Esophagus squamous epithelium (tissue), 4 donors: Measurements from ENCODE around the gene ACVR1B.

Source experiments
- POLR2A ChIP-seq, 4 donors: fragments of 450-650 bp; IDR thresholded peaks; one replicate each; pipeline ENCODE4 v1.6.1; 2017; ENCODE audit warnings: antibody characterized with exemption in 4 of 4, mild to moderate bottlenecking in 4 of 4, moderate library complexity in 3 of 4
- TF ChIP-seq, protein P1 (sequence below), 6 experiments: fragments of 450-650 bp in 4 of 6; fragments of 200-600 bp in 2 of 6; sonication (generic) in 2 of 6; IDR thresholded peaks; one replicate each; pipeline ENCODE4 v1.5.1; 2016 to 2019; ENCODE audit warnings: antibody characterized with exemption in 6 of 6, mild to moderate bottlenecking in 4 of 6, moderate library complexity in 4 of 6

- TF ChIP-seq POLR2A (IDR thresholded peaks at IDR 0.05) = no peak
- TF ChIP-seq, protein P1, sequence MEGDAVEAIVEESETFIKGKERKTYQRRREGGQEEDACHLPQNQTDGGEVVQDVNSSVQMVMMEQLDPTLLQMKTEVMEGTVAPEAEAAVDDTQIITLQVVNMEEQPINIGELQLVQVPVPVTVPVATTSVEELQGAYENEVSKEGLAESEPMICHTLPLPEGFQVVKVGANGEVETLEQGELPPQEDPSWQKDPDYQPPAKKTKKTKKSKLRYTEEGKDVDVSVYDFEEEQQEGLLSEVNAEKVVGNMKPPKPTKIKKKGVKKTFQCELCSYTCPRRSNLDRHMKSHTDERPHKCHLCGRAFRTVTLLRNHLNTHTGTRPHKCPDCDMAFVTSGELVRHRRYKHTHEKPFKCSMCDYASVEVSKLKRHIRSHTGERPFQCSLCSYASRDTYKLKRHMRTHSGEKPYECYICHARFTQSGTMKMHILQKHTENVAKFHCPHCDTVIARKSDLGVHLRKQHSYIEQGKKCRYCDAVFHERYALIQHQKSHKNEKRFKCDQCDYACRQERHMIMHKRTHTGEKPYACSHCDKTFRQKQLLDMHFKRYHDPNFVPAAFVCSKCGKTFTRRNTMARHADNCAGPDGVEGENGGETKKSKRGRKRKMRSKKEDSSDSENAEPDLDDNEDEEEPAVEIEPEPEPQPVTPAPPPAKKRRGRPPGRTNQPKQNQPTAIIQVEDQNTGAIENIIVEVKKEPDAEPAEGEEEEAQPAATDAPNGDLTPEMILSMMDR (IDR thresholded peaks at IDR 0.05) = no peak
These were observed 4.2 kb downstream of the ACVR1B start for GRCh38 chr12:51955702-51956101.
